ENCODE measurements around the gene SNAP29. TPM values are rescaled to one million over a fixed set of nuclear protein-coding genes. Genes with fewer than 3 reads are reported as not detected.

The SNAP29 gene
- total and polyA plus RNA-seq, 9 of the 15 experiments (the other 6 are each of a cell fraction or from before 2014, with no cell fraction given), result 19.5 to 250 (median 75.9) TPM

DNA sequence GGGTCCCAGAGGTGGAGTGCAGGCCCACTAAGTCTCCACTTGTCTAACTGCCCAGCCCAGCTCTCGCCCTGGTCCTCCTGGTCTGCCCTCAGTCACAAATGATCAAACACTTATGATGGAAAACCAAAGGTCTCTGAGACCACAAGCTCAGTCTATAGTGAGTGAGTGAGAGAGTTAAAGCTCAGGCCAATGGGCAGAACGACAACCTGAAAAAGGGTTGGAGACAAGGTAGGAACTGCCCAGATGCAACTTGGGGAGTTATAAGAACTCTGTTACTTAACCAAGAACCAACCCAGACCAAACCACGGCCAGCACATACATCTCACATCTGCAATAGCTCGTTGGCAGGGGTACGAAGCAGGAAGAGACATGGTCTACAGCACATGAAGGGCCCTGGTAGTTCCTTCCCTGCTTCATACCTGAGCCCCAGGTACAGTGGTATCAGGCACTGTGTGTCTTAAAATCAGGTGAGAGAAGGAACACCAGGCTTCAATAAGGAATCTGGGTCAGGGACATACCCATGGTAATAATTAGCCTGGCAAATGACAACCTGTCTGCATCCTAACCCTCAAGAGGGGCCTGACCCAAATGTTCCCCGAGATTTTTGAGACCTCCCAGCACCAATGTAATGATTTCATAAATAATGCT, 49.1 kb upstream of the SNAP29 start:
- ChIA-PET POLR2A (interaction anchor here (0.6 to 15.3 kb wide), 9 partner anchors 8 to 192 kb away, joined by 3 to 172 read pairs (median 4); partner anchors contain the start of gene THAP7), CTCF (ENCODE audit: low intra/inter-chr PET ratio) (no interaction called here)
- in situ Hi-C loops (cut with MboI) (no loop called here), intact Hi-C loops (cut with micrococcal nuclease) (no loop called here)
- no TSS peak for BruUV-seq (replicated peaks)
- Histone ChIP-seq H3K4me2 (ENCODE audit: insufficient read depth, low read length) (no peak overlapping the region), H3K9me1 (ENCODE audit: control insufficient read depth, insufficient read depth, low read length) (no peaks in the 10 kb centered on the region), H3K4me1 (replicated peaks in 1 of 2; ENCODE audit: control insufficient read depth in 2 of 2, insufficient read depth in 2 of 2, low read length in 2 of 2) (peaks cover 3 to 13% of the 10 kb centered on the region in 2 experiments; a peak in 3 of 5 replicates), H3K9me3 (replicated peaks; ENCODE audit: control insufficient read depth, insufficient read depth, low read depth, low read length) (no peaks in the 10 kb centered on the region), H3K9ac (ENCODE audit: insufficient read depth in 1 of 2, low read depth in 2 of 2, low read length in 2 of 2) (no peak overlapping the region), H3K27me3 (ENCODE audit: control insufficient read depth in 2 of 2, insufficient read depth in 2 of 2, low read length in 2 of 2) (no peaks in the 10 kb centered on the region), H4K20me1 (replicated peaks; ENCODE audit: control insufficient read depth, insufficient read depth, low read length) (peaks cover 5% of the 10 kb centered on the region; the same call in 1 of the 2 replicates), H3K79me2 (ENCODE audit: control insufficient read depth, insufficient read depth, low read length) (no peaks in the 10 kb centered on the region), H3K27ac (ENCODE audit: extremely low read depth, low read depth, low read length) (no peak overlapping the region), H2AFZ (ENCODE audit: low read depth, low read length) (no peak overlapping the region), H3K4me3 (no peak overlapping the region), H3K36me3 (ENCODE audit: control insufficient read depth, insufficient read depth, low read length) (peaks cover 80% of the 10 kb centered on the region)
- DNase-seq (ENCODE audit: extremely low read depth in 1 of 4, low spot score in 3 of 4) (no peak), FAIRE-seq (no peak), ATAC-seq (no peak)
- WGBS (ENCODE audit: insufficient coverage, low coverage, missing lambda C conversion rate), result 74% methylated on average over 6 of the region's 6 CpGs
- no peak for TF ChIP-seq KAT2B (IDR thresholded peaks at IDR 0.05; ENCODE audit: low read depth, low read length)
- no peak for TF ChIP-seq EHMT2 (IDR thresholded peaks at IDR 0.05)
- TF ChIP-seq OTX1 (CRISPR knock-in tag; IDR thresholded peaks at IDR 0.05), result no peak
- TF ChIP-seq ZNF274 (IDR thresholded peaks at IDR 0.05; ENCODE audit: borderline replicate concordance, low read depth, low read length), result no peak
- TF ChIP-seq, protein P1, sequence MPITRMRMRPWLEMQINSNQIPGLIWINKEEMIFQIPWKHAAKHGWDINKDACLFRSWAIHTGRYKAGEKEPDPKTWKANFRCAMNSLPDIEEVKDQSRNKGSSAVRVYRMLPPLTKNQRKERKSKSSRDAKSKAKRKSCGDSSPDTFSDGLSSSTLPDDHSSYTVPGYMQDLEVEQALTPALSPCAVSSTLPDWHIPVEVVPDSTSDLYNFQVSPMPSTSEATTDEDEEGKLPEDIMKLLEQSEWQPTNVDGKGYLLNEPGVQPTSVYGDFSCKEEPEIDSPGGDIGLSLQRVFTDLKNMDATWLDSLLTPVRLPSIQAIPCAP (CRISPR knock-in tag; IDR thresholded peaks at IDR 0.05; ENCODE audit: borderline replicate concordance), result no peak
- no peak for TF ChIP-seq NELFE (IDR thresholded peaks at IDR 0.05; ENCODE audit: insufficient read depth, insufficient read length)
- TF ChIP-seq, protein P2, sequence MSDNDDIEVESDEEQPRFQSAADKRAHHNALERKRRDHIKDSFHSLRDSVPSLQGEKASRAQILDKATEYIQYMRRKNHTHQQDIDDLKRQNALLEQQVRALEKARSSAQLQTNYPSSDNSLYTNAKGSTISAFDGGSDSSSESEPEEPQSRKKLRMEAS (CRISPR knock-in tag; IDR thresholded peaks at IDR 0.05), result peak; percentile 28; the same call in 1 of the 2 replicates
- TF ChIP-seq, protein P3, sequence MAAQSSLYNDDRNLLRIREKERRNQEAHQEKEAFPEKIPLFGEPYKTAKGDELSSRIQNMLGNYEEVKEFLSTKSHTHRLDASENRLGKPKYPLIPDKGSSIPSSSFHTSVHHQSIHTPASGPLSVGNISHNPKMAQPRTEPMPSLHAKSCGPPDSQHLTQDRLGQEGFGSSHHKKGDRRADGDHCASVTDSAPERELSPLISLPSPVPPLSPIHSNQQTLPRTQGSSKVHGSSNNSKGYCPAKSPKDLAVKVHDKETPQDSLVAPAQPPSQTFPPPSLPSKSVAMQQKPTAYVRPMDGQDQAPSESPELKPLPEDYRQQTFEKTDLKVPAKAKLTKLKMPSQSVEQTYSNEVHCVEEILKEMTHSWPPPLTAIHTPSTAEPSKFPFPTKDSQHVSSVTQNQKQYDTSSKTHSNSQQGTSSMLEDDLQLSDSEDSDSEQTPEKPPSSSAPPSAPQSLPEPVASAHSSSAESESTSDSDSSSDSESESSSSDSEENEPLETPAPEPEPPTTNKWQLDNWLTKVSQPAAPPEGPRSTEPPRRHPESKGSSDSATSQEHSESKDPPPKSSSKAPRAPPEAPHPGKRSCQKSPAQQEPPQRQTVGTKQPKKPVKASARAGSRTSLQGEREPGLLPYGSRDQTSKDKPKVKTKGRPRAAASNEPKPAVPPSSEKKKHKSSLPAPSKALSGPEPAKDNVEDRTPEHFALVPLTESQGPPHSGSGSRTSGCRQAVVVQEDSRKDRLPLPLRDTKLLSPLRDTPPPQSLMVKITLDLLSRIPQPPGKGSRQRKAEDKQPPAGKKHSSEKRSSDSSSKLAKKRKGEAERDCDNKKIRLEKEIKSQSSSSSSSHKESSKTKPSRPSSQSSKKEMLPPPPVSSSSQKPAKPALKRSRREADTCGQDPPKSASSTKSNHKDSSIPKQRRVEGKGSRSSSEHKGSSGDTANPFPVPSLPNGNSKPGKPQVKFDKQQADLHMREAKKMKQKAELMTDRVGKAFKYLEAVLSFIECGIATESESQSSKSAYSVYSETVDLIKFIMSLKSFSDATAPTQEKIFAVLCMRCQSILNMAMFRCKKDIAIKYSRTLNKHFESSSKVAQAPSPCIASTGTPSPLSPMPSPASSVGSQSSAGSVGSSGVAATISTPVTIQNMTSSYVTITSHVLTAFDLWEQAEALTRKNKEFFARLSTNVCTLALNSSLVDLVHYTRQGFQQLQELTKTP (IDR thresholded peaks at IDR 0.05; ENCODE audit: low read depth in 1 of 2, partially characterized antibody in 2 of 2), result no peak
- TF ChIP-seq EP400 (IDR thresholded peaks at IDR 0.05), result no peak
- TF ChIP-seq HCFC1 (IDR thresholded peaks at IDR 0.05; ENCODE audit: low read depth, low read length), result no peak
- no peak for TF ChIP-seq PURB (CRISPR knock-in tag; IDR thresholded peaks at IDR 0.05; ENCODE audit: low read depth)
- no peak for TF ChIP-seq ZNF12 (CRISPR knock-in tag; IDR thresholded peaks at IDR 0.05)
- TF ChIP-seq, protein P4, sequence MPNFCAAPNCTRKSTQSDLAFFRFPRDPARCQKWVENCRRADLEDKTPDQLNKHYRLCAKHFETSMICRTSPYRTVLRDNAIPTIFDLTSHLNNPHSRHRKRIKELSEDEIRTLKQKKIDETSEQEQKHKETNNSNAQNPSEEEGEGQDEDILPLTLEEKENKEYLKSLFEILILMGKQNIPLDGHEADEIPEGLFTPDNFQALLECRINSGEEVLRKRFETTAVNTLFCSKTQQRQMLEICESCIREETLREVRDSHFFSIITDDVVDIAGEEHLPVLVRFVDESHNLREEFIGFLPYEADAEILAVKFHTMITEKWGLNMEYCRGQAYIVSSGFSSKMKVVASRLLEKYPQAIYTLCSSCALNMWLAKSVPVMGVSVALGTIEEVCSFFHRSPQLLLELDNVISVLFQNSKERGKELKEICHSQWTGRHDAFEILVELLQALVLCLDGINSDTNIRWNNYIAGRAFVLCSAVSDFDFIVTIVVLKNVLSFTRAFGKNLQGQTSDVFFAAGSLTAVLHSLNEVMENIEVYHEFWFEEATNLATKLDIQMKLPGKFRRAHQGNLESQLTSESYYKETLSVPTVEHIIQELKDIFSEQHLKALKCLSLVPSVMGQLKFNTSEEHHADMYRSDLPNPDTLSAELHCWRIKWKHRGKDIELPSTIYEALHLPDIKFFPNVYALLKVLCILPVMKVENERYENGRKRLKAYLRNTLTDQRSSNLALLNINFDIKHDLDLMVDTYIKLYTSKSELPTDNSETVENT (CRISPR knock-in tag; IDR thresholded peaks at IDR 0.05), result no peak
- TF ChIP-seq ELF4 (CRISPR knock-in tag; IDR thresholded peaks at IDR 0.05), result no peak
- no peak for TF ChIP-seq XRCC5 (IDR thresholded peaks at IDR 0.05; ENCODE audit: low read depth, low read length)
